ENCODE measurements around the gene CHIC2. TPM values are rescaled to one million over a fixed set of nuclear protein-coding genes. Genes with fewer than 3 reads are reported as not detected.
A peak's percentile ranks its signal among the peaks of the same experiment; 100 is the strongest.

CHIC2 gene
- total and polyA plus RNA-seq, 2 of the 4 experiments (the other 2 are of a cell fraction), result 20.4 to 26.3 TPM

DNA sequence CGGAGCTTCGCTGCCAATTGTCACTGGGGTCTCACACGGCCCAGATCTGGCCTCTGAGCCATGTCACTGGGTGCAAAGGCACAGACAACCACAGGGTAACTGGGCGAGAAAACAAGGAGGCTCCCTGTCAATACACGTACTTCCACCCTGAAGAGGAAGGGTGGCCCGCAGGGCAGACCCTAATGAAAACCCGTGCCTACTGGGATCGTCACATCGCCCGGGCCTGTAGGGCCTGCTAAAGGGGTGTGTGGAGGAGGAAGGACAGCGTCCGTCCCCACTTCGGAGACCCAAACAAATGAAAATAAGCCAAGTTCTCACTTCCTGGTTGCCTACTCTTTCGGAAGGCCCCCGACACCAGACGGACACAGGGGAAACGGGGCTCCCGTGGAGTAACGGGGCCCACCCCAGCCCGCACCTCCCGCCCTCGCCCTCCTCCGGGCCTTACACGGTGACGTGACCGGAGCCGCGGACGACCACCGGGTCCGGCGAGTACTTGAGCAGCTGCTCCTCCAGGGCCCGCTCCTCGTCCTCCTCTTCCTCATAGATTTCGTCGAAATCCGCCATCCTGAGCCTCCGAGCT lies 578 bp downstream of the CHIC2 start:
- peak overlapping the region; percentile 90 for H3K4me2 ChIP-seq (ENCODE audit: low read depth, low read length)
- ATAC-seq (ENCODE audit: low read depth) (peak; percentile 7), DNase-seq (no peak)
- H3K27ac ChIP-seq (ENCODE audit: insufficient read depth, low read length), result peak overlapping the region; percentile 97
- H2BK120ac ChIP-seq (ENCODE audit: low read depth, low read length), result peak overlapping the region; percentile 85
- no peaks in the 10 kb centered on the region for H3K27me3 ChIP-seq (ENCODE audit: control insufficient read depth, insufficient read depth, low read length)
- CTCF ChIA-PET, result no interaction called here
- BruUV-seq (replicated peaks), result no TSS peak
- no peak for TF ChIP-seq FOS (IDR thresholded peaks at IDR 0.05; ENCODE audit: low read depth, low read length)
- TF ChIP-seq SMC3 (IDR thresholded peaks at IDR 0.05; ENCODE audit: low read depth, low read length), result peak; percentile 13; the same call in 1 of the 2 replicates
- no peak for TF ChIP-seq CHD1 (IDR thresholded peaks at IDR 0.05; ENCODE audit: low read depth, low read length)
- TF ChIP-seq MXI1 (IDR thresholded peaks at IDR 0.05; ENCODE audit: borderline replicate concordance, low read depth, low read length), result no peak
- TF ChIP-seq, protein P1, sequence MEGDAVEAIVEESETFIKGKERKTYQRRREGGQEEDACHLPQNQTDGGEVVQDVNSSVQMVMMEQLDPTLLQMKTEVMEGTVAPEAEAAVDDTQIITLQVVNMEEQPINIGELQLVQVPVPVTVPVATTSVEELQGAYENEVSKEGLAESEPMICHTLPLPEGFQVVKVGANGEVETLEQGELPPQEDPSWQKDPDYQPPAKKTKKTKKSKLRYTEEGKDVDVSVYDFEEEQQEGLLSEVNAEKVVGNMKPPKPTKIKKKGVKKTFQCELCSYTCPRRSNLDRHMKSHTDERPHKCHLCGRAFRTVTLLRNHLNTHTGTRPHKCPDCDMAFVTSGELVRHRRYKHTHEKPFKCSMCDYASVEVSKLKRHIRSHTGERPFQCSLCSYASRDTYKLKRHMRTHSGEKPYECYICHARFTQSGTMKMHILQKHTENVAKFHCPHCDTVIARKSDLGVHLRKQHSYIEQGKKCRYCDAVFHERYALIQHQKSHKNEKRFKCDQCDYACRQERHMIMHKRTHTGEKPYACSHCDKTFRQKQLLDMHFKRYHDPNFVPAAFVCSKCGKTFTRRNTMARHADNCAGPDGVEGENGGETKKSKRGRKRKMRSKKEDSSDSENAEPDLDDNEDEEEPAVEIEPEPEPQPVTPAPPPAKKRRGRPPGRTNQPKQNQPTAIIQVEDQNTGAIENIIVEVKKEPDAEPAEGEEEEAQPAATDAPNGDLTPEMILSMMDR (conservative IDR thresholded peaks at IDR 0.05; ENCODE audit: low read depth, low read length), result no peak
- intact Hi-C loops (cut with micrococcal nuclease), result loop anchor here (1.0 to 10.0 kb wide), 5 partner anchors 132 to 867 kb away; no protein-coding TSS in a partner anchor
- peaks cover 16% of the 10 kb centered on the region for H3K9me1 ChIP-seq (ENCODE audit: insufficient read depth, low read length)
- POLR2A ChIA-PET (ENCODE audit: unreplicated experiment), result no interaction called here
- H2AFZ ChIP-seq (replicated peaks; ENCODE audit: low read length, poor library complexity), result peak overlapping the region; percentile 93
- peaks cover 5 to 28% of the 10 kb centered on the region in 2 experiments; a peak in 3 of 4 replicates for H3K79me1 ChIP-seq (ENCODE audit: low read depth in 1 of 2, low read length in 2 of 2)
- H4K20me1 ChIP-seq (ENCODE audit: insufficient read depth, low read length), result peaks cover 41% of the 10 kb centered on the region; the same call in 1 of the 2 replicates
- peak overlapping the region; percentile 93; the same call in 2 of the 3 replicates for H2BK15ac ChIP-seq (ENCODE audit: low read depth, low read length)
- H4K8ac ChIP-seq (ENCODE audit: low read depth in 2 of 2, low read length in 2 of 2), result peak overlapping the region; percentile 65 to 77
- H3K18ac ChIP-seq (ENCODE audit: low read depth, low read length), result peak overlapping the region; percentile 93
- peaks cover 14% of the 10 kb centered on the region; the same call in 1 of the 2 replicates for H3K4me1 ChIP-seq (ENCODE audit: control insufficient read depth, insufficient read depth, low read length)
- peak overlapping the region; percentile 100 for H3K9ac ChIP-seq (ENCODE audit: low read depth, low read length)
- H2BK5ac ChIP-seq (ENCODE audit: low read depth, low read length, poor library complexity, severe bottlenecking), result peak overlapping the region; percentile 97
- H3K23ac ChIP-seq (ENCODE audit: low read depth, low read length), result peak overlapping the region; percentile 100
- peak overlapping the region; percentile 79 for H4K5ac ChIP-seq (ENCODE audit: low read depth, low read length)
- no peaks in the 10 kb centered on the region for H3K36me3 ChIP-seq (ENCODE audit: control insufficient read depth, insufficient read depth, low read length)
- H3K56ac ChIP-seq (ENCODE audit: extremely low read depth, insufficient read depth, low read length), result peak overlapping the region; percentile 95
- H3K4ac ChIP-seq (ENCODE audit: low read depth, low read length), result peak overlapping the region; percentile 97
- H2AK5ac ChIP-seq (ENCODE audit: low read depth, low read length), result peak overlapping the region; percentile 95
- no peaks in the 10 kb centered on the region for H3K9me3 ChIP-seq (ENCODE audit: control insufficient read depth, insufficient read depth, low read length)
- H2AK9ac ChIP-seq (replicated peaks; ENCODE audit: low read depth, low read length, poor library complexity), result peak overlapping the region; percentile 96
- H3K4me3 ChIP-seq (ENCODE audit: insufficient read depth, low read depth, low read length), result peak overlapping the region; percentile 81
- WGBS, 2 experiments (ENCODE audit: extremely low coverage in 2 of 2, insufficient read length in 1 of 2), result 0% methylated on average over 6 of the region's 38 CpGs; no CpG with 5 or more reads in 1 of the 2 experiments
- dilution Hi-C loops (cut with HindIII; ENCODE audit: low sequenced_read_pairs, unreplicated experiment), result no loop called here
- H2BK20ac ChIP-seq (ENCODE audit: low read depth, low read length), result peak overlapping the region; percentile 57
- H3K14ac ChIP-seq (replicated peaks; ENCODE audit: low read depth, low read length), result peak overlapping the region; percentile 99
- H4K91ac ChIP-seq (ENCODE audit: insufficient read depth, low read depth, low read length), result peak overlapping the region; percentile 90
- in situ Hi-C loops (cut with MboI; ENCODE audit: low sequenced_read_pairs), result loop anchor here (10.0 to 25.0 kb wide), 2 partner anchors 151 to 1052 kb away; no protein-coding TSS in a partner anchor
